AG04450 (cell line): ENCODE results near the gene ALDH3A1. TPM values are rescaled to one million over a fixed set of nuclear protein-coding genes. Genes with fewer than 3 reads are reported as not detected.

Experiments used
- CTCF ChIA-PET: fragments of 300-600, 350-600 bp; formaldehyde crosslinking; extraction: SDS; loops from one replicate; lab custom pipeline; 2022; ENCODE audit warnings: antibody characterized with exemption, inconsistent platforms; lab: Charles Lee
- POLR2A ChIA-PET: fragments of 350-600 bp; formaldehyde crosslinking; extraction: SDS; loops from one replicate; lab custom pipeline; 2021; ENCODE audit warnings: antibody characterized with exemption, inconsistent platforms; lab: Yijun Ruan, JAX
- DNase-seq: peaks from one replicate; pipeline ENCODE4 v3.0.0-alpha.2; 2011; ENCODE audit warnings: low read depth, low spot score
- H3K27ac ChIP-seq: one replicate; pipeline ENCODE4 v1.5.1; 2012; ENCODE audit warnings: low read depth, low read length, control low read depth
- H3K27me3 ChIP-seq: one replicate; pipeline ENCODE4 v1.6.0; 2012; ENCODE audit warnings: low read length; ENCODE audit not compliant: control insufficient read depth, insufficient read depth
- H3K4me3 ChIP-seq: 2 replicates; pipeline ENCODE4 v1.5.1; 2011; ENCODE audit warnings: mild to moderate bottlenecking, low read depth, low read length, control low read depth
- H3K9me3 ChIP-seq: 2 replicates; pipeline ENCODE4 v1.5.1; 2012; ENCODE audit warnings: low read length; ENCODE audit not compliant: control insufficient read depth, insufficient read depth
- polyA plus RNA-seq: library from polyadenylated mRNA; depleted of rRNA; stranded (reverse); fragments of >200 nt; gene quantifications from 2 replicates; pipeline ENCODE4 v1.2.3, GENCODE V29; 2011
- TF ChIP-seq, protein P1 (sequence below): IDR thresholded peaks from 2 replicates; pipeline ENCODE4 v1.5.1; 2011; ENCODE audit warnings: low read depth, low read length, control low read depth, inconsistent platforms

ALDH3A1 gene
- polyA plus RNA-seq, 1 experiment, result 1.7 TPM

DNA sequence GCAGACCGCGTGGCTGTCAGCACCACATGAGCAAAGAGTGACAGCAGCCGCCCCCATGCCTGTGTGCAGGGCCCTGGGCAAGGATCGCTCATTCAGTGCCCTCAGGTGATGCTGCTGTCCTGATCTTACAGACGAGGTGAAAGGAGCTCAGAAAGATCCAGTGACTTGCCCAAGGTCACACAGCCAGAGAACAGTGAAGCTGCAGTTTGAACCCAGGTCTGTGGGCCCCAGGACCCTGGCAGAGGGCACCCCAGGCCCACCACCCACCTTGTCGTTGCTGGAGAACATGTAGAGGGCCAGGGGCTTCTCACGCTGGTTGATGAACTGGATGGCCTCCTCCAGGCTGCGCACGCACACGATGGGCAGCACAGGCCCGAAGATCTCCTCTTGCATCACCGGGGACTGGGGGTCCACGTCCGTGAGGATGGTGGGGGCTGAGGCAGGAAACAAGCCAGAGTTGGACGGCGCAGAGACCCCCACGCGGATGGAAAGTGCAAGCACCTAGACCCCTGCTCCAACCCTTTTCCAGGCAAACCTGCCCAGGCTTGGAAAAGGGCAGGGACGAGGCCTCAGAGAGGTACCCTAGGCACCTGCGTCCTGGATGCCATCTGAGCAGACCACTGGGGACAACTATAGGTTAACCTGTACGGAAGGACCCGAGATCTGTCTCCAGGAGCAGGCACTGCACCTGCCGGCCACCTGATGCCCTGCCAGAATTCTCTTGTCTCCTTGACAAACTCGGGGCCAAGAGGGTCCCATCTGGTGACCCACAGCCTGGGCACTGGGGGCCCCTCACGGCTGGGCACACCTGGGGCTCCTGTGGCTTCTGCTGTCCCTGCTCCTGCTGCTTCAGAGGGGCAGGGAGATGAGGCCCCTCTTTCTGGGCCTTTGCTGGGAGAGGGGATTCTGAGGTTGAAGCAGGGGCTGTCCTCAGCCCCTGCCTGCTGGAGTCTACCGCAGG, 8.6 kb downstream of the ALDH3A1 start:
- CTCF ChIA-PET, result no interaction called here
- TF ChIP-seq, protein P1, sequence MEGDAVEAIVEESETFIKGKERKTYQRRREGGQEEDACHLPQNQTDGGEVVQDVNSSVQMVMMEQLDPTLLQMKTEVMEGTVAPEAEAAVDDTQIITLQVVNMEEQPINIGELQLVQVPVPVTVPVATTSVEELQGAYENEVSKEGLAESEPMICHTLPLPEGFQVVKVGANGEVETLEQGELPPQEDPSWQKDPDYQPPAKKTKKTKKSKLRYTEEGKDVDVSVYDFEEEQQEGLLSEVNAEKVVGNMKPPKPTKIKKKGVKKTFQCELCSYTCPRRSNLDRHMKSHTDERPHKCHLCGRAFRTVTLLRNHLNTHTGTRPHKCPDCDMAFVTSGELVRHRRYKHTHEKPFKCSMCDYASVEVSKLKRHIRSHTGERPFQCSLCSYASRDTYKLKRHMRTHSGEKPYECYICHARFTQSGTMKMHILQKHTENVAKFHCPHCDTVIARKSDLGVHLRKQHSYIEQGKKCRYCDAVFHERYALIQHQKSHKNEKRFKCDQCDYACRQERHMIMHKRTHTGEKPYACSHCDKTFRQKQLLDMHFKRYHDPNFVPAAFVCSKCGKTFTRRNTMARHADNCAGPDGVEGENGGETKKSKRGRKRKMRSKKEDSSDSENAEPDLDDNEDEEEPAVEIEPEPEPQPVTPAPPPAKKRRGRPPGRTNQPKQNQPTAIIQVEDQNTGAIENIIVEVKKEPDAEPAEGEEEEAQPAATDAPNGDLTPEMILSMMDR, result no peak
- H3K4me3 ChIP-seq, result no peak overlapping the region
- H3K27ac ChIP-seq, result no peak overlapping the region
- peaks cover 20% of the 10 kb centered on the region for H3K27me3 ChIP-seq
- H3K9me3 ChIP-seq, result no peaks in the 10 kb centered on the region
- DNase-seq, result no peak
- POLR2A ChIA-PET, result no interaction called here

DNA sequence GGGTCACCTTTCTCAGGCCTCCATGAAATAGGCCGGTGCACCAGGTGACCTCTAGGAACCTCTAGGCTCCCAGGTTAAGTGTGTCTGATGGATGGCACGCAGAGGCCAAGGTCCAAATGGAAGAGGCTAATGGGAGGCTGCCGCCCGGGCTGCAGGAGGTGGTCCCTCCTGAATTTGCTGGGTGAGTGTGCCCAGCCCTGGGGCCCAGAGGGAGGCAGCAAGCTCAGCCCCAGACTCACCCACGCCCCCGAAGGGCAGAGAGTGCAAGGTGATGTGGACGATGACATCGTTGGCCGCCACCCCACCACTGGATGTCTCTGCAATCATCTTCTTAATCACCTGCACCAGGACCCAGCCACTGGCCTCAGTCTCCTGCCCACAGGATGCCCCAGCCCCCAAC, 9.3 kb downstream of the ALDH3A1 start:
- H3K27me3 ChIP-seq, result peaks cover 25% of the 10 kb centered on the region
- no peak overlapping the region for H3K27ac ChIP-seq
- ChIA-PET CTCF (no interaction called here), POLR2A (no interaction called here)
- DNase-seq, result no peak
- H3K4me3 ChIP-seq, result no peak overlapping the region
- TF ChIP-seq, protein P1, result no peak
- H3K9me3 ChIP-seq, result no peaks in the 10 kb centered on the region

DNA sequence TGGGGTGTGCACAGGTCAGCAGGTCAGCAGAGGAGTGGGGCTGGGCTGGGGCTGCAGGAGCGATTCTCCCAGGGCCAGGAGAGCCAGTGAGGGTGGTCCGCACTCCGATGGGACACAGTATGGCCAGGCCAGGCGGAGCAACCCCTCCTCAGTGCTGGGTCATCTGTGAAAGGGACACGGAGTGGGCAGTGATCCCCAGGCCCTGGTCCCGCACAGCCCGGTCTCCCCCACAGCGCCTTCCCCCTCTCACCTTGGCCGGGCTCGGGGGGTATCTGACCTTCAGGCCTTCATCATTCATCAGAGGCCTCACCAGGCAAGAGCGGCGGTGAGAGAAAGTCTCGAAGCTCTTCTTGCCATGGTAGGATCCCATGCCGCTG, 10.0 kb downstream of the ALDH3A1 start:
- CTCF ChIA-PET, result no interaction called here
- Histone ChIP-seq H3K9me3 (no peaks in the 10 kb centered on the region), H3K27me3 (peaks cover 29% of the 10 kb centered on the region), H3K27ac (no peak overlapping the region), H3K4me3 (no peak overlapping the region)
- TF ChIP-seq, protein P1, result no peak
- POLR2A ChIA-PET, result no interaction called here
- DNase-seq, result no peak

DNA sequence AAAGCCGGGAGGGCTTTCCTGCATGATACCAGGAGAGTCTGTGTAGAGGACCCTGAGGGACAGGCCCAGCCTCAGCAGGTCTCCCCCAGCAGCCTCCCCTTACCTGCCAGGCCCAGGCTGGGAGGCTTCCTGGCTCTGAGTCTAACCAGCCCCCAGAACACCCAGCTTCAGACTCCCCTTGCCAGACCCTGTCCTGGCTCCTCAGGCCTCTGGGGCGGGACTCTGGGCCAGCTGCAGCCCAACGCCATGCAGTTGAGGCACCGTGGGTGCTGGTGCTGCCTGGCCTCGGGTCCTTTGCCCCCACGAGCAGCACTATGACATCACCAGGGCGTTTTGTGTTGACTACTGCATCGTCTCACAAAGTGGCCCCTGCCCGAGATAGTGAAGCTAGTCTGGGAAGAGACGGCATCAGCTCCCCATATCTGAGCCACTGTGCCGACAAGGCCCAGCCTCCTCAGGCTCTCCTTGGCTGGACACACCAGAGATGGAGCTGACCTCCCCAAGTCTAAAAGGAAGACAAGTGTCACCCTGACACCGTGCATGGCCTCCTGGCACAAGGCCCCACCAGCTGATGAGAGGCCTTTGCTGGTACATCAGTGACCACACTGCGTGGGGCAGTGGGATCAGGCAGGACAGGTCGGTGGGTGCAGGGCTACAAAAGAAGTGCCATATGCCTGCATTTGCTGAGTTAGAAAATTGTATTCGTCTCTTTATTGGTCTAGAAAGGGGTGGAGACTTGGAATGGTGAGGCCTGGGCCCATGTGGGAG, 10.6 kb downstream of the ALDH3A1 start:
- H3K4me3 ChIP-seq, result no peak overlapping the region
- ChIA-PET CTCF (no interaction called here), POLR2A (interaction anchor here (0.6 kb wide), 1 partner anchor 210 kb away, joined by 3 read pairs; no protein-coding TSS in a partner anchor)
- H3K27ac ChIP-seq, result no peak overlapping the region
- peaks cover 29% of the 10 kb centered on the region for H3K27me3 ChIP-seq
- DNase-seq, result no peak
- H3K9me3 ChIP-seq, result no peaks in the 10 kb centered on the region
- TF ChIP-seq, protein P1, result no peak
